ENCODE results near the gene HNF4A. TPM values are rescaled to one million over a fixed set of nuclear protein-coding genes. Genes with fewer than 3 reads are reported as not detected.

The HNF4A gene
- total RNA-seq, 1 donor from 2014 or later: not detected

- no peak for TF ChIP-seq CTCF (conservative IDR thresholded peaks at IDR 0.05; ENCODE audit: low read depth, low read length)
- DNase-seq (ENCODE audit: low read depth): no peak
- no peak overlapping the region for H3K4me3 ChIP-seq (ENCODE audit: low read depth, low read length)
These were observed 56.4 kb downstream of the HNF4A start for GRCh38 chr20:44411757-44412401.

GRCh38 chr20:44412402-44413144 is 57.1 kb downstream of the HNF4A start:
- TF ChIP-seq CTCF (conservative IDR thresholded peaks at IDR 0.05; ENCODE audit: low read depth, low read length): no peak
- no peak for DNase-seq (ENCODE audit: low read depth)

GRCh38 chr20:44413575-44414345 is 58.3 kb downstream of the HNF4A start:
- H3K4me3 ChIP-seq (ENCODE audit: low read depth, low read length): no peak overlapping the region
- TF ChIP-seq CTCF (conservative IDR thresholded peaks at IDR 0.05; ENCODE audit: low read depth, low read length): no peak
- no peak for DNase-seq (ENCODE audit: low read depth)

More at GRCh38 chr20:44412402-44413144, 57.1 kb downstream of the HNF4A start:
- H3K4me3 ChIP-seq (ENCODE audit: low read depth, low read length): no peak overlapping the region

GRCh38 chr20:44414346-44414714 is 58.8 kb downstream of the HNF4A start:
- TF ChIP-seq CTCF (conservative IDR thresholded peaks at IDR 0.05; ENCODE audit: low read depth, low read length): no peak
- no peak overlapping the region for H3K4me3 ChIP-seq (ENCODE audit: low read depth, low read length)
- no peak for DNase-seq (ENCODE audit: low read depth)

- TF ChIP-seq CTCF (conservative IDR thresholded peaks at IDR 0.05; ENCODE audit: low read depth, low read length): no peak
- no peak for DNase-seq (ENCODE audit: low read depth)
- no peak overlapping the region for H3K4me3 ChIP-seq (ENCODE audit: low read depth, low read length)
These were observed 59.3 kb downstream of the HNF4A start for GRCh38 chr20:44414808-44415207.

GRCh38 chr20:44415833-44416715 is 60.6 kb downstream of the HNF4A start:
- TF ChIP-seq CTCF (conservative IDR thresholded peaks at IDR 0.05; ENCODE audit: low read depth, low read length): no peak
- DNase-seq (ENCODE audit: low read depth): no peak
- no peak overlapping the region for H3K4me3 ChIP-seq (ENCODE audit: low read depth, low read length)

All from epithelial cell of proximal tubule (primary cell).